GM18873 (cell line): ENCODE measurements around the gene PTPRE.
A peak's percentile ranks its signal among the peaks of the same experiment; 100 is the strongest.

ENCODE experiments used
- ATAC-seq: cut with Tn5 transposase; IDR thresholded peaks from one replicate; pipeline ENCODE4 v1.9.1; 2021; ENCODE audit warnings: mild to moderate bottlenecking, moderate library complexity, moderate number of reproducible peaks; ENCODE audit not compliant: unreplicated experiment, low FRiP score

The PTPRE gene

GRCh38 chr10:128053356-128053755 lies 146.5 kb downstream of the PTPRE start:
- ATAC-seq = no peak

GRCh38 chr10:128054163-128054970 lies 147.5 kb downstream of the PTPRE start:
- no peak for ATAC-seq

DNA sequence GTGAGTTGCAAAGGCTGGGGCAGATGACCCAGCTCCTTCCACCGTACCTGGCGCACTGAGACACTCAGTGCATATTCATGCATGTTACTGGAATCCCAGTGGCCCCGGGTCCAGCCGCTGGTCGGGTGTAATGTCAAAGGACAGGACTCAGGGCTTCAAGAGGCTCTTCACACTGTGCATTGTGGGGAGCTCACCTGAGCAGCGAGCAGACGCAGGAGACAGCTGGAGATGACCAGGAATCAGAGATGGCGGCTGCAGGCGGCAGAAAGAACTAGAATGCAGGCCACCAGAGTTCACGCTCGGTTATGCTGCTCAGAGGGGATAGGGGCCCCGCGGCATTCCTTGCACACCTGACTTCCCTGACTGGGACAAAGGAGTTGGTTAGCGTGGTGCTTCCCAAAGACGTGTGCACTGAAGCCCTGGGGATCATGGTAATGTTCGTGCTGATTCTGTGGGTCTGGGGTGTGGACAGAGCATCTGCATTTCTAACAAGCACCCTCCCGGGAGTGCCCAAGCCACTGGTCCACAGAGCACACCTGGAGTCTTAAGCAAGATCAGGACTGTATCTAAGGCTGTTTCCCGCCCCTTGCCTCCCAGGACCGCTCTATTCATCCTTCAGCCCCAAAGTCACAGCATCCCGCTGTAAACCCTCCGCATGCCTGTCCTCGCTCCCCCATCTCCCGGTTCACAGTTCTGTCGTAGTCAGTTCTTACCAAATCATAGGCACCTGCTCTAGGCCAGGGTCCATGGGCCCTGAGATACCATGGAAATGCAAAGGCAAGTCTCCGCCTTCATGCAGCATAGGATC lies 148.4 kb downstream of the PTPRE start:
- ATAC-seq = no peak

- ATAC-seq = no peak
Observed at GRCh38 chr10:128056303-128057050, 149.6 kb downstream of the PTPRE start.

DNA sequence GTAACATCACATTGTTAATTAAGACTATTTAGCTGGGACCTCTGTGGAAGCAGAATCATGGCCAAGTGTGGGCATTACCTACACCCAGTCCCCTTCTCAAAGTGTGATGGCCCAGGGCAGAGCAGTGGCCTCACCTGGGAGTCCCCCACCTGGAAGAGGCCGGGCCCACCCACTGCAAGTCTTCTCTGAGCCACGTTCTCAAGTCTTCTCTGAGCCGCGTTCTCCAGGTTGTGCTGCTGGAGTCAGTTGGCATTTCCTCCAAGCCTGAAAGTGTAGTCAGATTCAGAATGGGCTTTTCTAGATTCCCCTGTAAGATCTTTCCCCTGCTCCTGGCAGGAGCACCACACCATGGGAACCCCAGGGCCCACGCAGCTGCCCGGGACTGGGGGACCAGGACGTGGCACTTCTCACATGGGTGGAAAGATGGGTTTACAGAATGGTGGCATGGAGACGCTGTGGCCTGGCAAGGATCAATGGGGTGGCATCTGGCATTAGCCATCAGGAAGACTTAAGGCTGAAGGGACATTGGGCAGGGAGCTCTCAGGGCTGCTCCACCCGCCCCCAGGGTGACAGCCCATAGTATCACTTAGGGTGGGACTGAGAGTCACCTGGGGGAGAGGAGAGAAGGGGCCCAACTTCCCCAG lies 151.3 kb downstream of the PTPRE start:
- ATAC-seq = no peak

DNA sequence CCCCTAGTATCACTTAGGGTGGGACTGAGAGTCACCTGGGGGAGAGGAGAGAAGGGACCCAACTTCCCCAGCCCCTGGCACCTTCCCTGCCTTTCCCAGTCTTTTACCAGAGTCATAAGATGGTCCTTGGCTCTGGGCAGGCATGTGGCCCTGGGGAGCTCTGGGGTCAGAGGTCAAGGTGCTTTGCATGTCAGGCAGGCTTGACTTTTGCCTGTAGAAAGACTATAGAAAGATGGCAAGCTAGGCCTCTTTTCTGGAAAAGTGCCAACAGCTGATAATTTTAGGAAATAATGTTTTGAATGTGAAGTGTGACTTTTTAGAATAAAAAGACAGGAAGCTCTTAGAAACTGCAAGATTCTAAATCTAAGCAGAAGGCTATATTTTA lies 151.8 kb downstream of the PTPRE start:
- ATAC-seq = no peak

GRCh38 chr10:128059266-128059981 lies 152.5 kb downstream of the PTPRE start:
- ATAC-seq = no peak

GRCh38 chr10:128059982-128060293 lies 153.0 kb downstream of the PTPRE start:
- no peak for ATAC-seq

DNA sequence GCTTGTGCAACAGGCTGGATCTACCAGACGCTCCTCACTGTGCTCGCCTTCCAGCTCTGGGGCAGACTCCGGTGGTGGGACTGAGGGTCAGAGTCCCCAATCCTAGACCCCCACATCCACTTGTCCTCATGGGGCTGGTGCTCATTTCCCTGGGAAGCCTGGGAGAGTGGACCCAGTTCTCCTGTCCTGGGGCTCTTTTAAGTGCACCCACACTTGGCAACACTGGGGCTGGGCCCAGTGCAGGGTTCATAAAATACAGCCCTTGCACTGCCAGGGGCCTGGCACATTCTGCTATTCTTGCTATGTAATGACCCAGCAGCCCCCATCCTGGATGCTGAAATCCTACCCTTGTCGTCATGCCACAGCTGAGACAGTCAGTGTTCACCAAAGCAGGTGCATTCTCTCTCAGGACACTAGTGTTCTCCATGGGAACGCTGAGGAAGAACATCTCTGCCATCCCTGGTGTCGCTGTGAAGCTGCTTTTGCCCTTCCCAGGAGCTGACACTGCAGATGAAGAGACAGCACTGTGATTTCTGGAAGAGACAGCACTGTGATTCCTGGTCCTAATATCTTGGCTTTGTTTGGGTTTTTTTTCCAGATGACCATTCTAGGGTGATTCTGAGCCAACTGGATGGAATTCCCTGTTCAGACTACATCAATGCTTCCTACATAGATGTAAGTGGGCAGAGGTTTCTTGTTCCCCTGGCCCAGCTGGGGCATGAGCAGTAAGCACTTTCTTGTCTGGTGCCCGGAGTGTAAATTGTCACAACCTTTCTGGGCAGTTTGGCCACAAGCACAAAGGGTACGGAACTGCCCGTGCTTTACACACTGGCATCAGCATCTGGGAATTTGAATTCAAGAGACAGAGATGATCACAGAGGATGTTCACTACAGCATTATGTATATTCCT lies 153.7 kb downstream of the PTPRE start:
- ATAC-seq = no peak

DNA sequence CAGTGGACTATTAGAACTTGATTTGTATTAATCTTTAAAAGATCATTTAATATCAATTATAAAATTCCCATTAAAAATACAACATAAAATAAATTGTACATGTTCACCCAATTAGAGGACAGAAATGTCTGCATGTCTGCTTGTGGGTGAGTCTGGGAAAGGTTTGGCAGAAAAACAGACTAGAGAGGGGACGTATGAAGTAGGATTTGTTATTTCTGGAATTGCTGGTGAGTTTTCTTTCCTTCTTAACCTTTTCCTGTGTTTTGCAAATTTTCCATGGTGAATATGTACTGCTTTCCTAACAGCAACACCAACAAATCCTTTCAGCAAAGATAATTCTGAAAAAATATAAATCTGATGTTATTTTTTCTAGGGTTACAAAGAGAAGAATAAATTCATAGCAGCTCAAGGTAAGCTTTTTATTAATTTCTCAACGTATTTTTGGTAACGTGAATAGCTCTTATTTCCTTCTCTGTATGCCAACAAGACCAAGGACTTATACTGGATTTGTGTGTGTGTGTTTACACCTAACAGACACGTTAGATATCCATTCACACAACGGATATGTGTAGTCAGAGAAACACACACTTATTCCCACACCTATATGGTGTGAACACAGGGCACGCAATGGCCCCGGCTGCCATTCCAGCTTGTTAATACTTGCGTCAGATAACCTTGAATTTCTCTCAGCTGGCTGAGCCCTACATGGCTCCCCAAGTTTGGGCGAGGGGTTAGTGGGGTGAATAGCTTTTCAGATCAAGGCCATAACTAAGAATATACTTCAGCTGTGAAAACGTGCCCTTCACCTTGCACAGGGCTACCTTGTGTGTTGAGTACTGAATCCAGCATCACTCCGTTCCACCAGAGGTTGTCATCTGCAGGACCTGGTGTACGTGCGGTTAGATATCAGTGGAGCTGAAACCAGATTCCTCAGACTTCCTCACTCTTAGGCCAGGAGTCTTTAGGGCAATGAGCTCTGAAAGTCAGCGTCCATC lies 154.7 kb downstream of the PTPRE start:
- ATAC-seq = no peak

DNA sequence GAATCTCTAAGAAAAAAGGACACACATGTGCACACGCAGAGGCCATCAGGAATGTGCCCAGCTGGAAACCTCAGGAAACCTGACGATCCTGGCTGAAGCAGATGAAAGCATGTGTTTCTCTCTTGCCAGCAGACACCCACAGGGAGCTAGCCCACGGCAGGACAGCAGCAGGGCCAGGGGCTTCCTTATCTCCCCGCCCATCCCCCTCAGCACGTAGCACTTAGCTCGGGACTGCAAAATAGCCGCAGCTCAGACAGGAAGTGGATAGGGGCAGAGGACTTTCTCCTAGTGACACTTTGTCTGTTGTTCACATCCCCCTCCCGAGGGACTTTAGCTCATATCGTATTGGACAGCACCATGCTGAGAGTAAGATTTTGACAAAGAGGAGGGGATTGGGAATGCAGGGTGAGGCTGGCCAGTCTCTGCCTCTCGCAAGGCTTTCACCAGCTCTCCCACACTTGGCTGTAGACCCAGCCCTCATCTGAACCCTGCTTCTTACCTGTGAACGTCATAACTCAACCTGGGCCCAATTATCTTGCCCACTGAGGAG lies 155.5 kb downstream of the PTPRE start:
- ATAC-seq = no peak

GRCh38 chr10:128062881-128063563 lies 156.1 kb downstream of the PTPRE start:
- ATAC-seq = peak; percentile 41

- no peak for ATAC-seq
Observed at GRCh38 chr10:128063736-128064107, 156.8 kb downstream of the PTPRE start.

DNA sequence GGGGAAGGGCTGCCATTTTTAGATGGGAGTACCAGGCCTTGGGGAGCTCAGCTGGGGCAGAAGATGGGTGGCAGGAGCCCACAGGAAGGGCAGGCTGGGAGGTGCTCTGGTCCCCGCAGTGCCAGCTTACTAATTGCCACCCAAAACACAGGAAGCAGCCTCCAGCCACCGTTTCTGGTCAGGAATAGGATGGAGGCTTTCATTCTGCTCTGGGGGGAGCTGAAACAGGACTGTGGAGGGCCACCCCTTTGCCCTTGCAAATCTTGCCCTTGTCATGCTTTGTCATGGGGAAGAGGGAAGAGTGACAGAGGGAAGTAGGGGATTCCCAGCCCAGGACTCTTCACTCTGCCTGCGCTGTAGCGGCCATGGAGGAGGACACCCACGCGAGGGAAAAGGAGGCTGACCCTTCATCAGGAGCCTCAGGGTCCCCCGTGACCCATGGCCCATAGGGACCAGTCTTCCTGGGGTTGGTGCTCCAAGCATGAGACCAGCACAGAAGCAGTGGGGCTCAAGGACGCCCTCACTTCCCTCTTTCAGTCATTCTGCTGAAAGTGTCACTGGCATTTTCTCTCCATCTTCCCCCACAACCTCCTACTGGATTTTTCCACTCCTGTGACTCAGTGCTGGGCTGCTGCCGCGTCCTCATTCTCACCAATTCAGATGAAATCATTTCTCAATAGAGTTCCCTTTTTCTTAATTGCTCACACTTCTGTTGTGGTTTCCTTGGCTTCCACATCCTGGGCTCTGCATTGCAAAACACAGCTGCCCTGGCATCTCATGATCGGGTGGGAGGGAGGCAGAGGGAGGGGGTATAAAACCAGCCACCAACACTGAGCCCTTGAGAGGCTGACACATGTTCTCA lies 157.4 kb downstream of the PTPRE start:
- peak; percentile 42 for ATAC-seq

DNA sequence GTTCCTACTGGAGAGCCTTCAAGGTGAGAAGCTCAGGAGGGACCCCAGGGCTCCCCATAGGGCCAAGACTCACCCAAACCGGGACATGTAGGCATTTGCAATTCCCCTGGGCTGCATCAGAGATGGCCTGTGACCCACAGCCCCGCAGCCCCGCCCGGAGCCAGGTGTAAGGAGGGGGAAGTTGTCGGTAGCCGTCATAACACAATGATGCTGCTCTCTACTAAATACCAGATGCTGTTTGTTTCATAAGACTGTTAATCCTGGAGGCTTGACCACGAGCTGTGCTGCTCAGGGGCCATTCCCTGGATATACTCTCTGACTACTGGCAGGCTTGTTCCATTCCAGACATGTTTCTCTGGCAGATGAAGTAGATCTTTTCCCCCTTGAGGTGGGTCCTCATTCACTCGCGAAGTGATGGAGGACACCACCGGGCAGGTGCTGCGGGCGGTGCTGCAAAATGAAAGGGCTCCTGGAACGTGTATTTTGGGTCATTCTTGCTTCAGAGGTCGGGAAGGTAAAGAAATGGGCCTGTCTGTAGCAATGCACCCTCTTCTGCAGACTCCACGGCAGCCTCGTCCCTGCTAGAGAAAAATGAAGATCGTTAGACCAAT lies 158.2 kb downstream of the PTPRE start:
- no peak for ATAC-seq
